ENCODE measurements around the gene CD300A. TPM values are rescaled to one million over a fixed set of nuclear protein-coding genes. Genes with fewer than 3 reads are reported as not detected.

Gene CD300A
- total and polyA plus RNA-seq, 7 experiments from 2014 or later = 5.0 to 52.4 (median 6.8) TPM

GRCh38 chr17:74490716-74491115 is 24.3 kb downstream of the CD300A start:
- Histone ChIP-seq H3K4me1 (ENCODE audit: control insufficient read depth in 2 of 2, insufficient read depth in 2 of 2, low read length in 2 of 2) (peaks cover 0 to 10% of the 10 kb centered on the region in 2 donors), H3K27ac (ENCODE audit: low read depth, low read length) (no peak overlapping the region), H3K9me3 (ENCODE audit: control insufficient read depth in 2 of 3, low read length in 3 of 3) (no peaks in the 10 kb centered on the region), H3K27me3 (ENCODE audit: control insufficient read depth in 2 of 2, insufficient read depth in 2 of 2, low read length in 2 of 2) (no peaks in the 10 kb centered on the region), H3K36me3 (ENCODE audit: control insufficient read depth in 2 of 3, insufficient read depth in 3 of 3, low read length in 3 of 3) (no peaks in the 10 kb centered on the region), H3K4me3 (ENCODE audit: low read length) (no peak overlapping the region)
- CTCF ChIA-PET = interaction anchor here (0.6 to 1.1 kb wide), 5 partner anchors 34 to 121 kb away, joined by 3 to 5 read pairs (median 3); no protein-coding TSS in a partner anchor
- peaks cover 0 to 22% (median 2%) of the 10 kb centered on the region in 7 donors for H3K4me1 Mint-ChIP-seq
- H3K27me3 Mint-ChIP-seq = peaks cover 0 to 8% (median 0%) of the 10 kb centered on the region in 5 donors
- peak in 1 of 9 donors; percentile 11 for DNase-seq
- H3K36me3 Mint-ChIP-seq = peaks cover 0 to 30% (median 4%) of the 10 kb centered on the region in 5 donors
- H3K27ac Mint-ChIP-seq = no peak overlapping the region
- H3K9me3 Mint-ChIP-seq = peaks cover 0 to 6% (median 0%) of the 10 kb centered on the region in 11 donors
- intact Hi-C loops (cut with micrococcal nuclease) = loop anchor here in 1 of 2 donors (10.0 kb wide), 2 partner anchors 56 to 186 kb away; partner anchors contain the start of gene GPRC5C
- ATAC-seq = no peak
- POLR2A ChIA-PET = interaction anchor here (0.6 kb wide), 1 partner anchor 8 kb away, joined by 3 read pairs; no protein-coding TSS in a partner anchor
- H3K4me3 Mint-ChIP-seq = no peak overlapping the region

GRCh38 chr17:74491626-74492025 is 25.2 kb downstream of the CD300A start:
- DNase-seq (peak in 1 of 9 donors; percentile 13), ATAC-seq (peak; percentile 46)
- CTCF ChIA-PET = interaction anchor here (1.1 to 1.4 kb wide), 3 partner anchors 35 to 122 kb away, joined by 4 to 5 read pairs (median 5); no protein-coding TSS in a partner anchor
- Mint-ChIP-seq H3K9me3 (peaks cover 0 to 6% (median 0%) of the 10 kb centered on the region in 11 donors), H3K36me3 (peaks cover 0 to 26% (median 4%) of the 10 kb centered on the region in 5 donors), H3K27me3 (peaks cover 0 to 8% (median 0%) of the 10 kb centered on the region in 5 donors), H3K4me1 (peaks cover 0 to 22% (median 2%) of the 10 kb centered on the region in 7 donors), H3K27ac (no peak overlapping the region), H3K4me3 (no peak overlapping the region)
- Histone ChIP-seq H3K36me3 (ENCODE audit: control insufficient read depth in 2 of 3, insufficient read depth in 3 of 3, low read length in 3 of 3) (no peaks in the 10 kb centered on the region), H3K27me3 (ENCODE audit: control insufficient read depth in 2 of 2, insufficient read depth in 2 of 2, low read length in 2 of 2) (no peaks in the 10 kb centered on the region), H3K4me1 (ENCODE audit: control insufficient read depth in 2 of 2, insufficient read depth in 2 of 2, low read length in 2 of 2) (peaks cover 0 to 10% of the 10 kb centered on the region in 2 donors), H3K9me3 (ENCODE audit: control insufficient read depth in 2 of 3, low read length in 3 of 3) (no peaks in the 10 kb centered on the region), H3K4me3 (ENCODE audit: low read length) (no peak overlapping the region), H3K27ac (ENCODE audit: low read depth, low read length) (no peak overlapping the region)
- intact Hi-C loops (cut with micrococcal nuclease) = loop anchor here (2.0 to 10.0 kb wide), 3 partner anchors 57 to 289 kb away; partner anchors contain the start of genes GPRC5C (in 1 of the 2) and RPL38 (in 1 of the 2)
- POLR2A ChIA-PET = no interaction called here

GRCh38 chr17:74493331-74493833 is 26.9 kb downstream of the CD300A start:
- H3K27me3 ChIP-seq (ENCODE audit: control insufficient read depth in 2 of 2, insufficient read depth in 2 of 2, low read length in 2 of 2) = no peaks in the 10 kb centered on the region
- peaks cover 0 to 10% of the 10 kb centered on the region in 2 donors for H3K4me1 ChIP-seq (ENCODE audit: control insufficient read depth in 2 of 2, insufficient read depth in 2 of 2, low read length in 2 of 2)
- CTCF ChIA-PET = interaction anchor here (0.8 to 1.6 kb wide), 6 partner anchors 9 to 297 kb away, joined by 3 to 8 read pairs (median 3); partner anchors contain the start of gene GPR142
- ATAC-seq = peak; percentile 90
- POLR2A ChIA-PET = no interaction called here
- Mint-ChIP-seq H3K9me3 (peaks cover 0 to 4% (median 0%) of the 10 kb centered on the region in 11 donors), H3K4me1 (peaks cover 0 to 15% (median 4%) of the 10 kb centered on the region in 7 donors), H3K4me3 (no peak overlapping the region), H3K36me3 (peaks cover 0 to 13% (median 4%) of the 10 kb centered on the region in 5 donors), H3K27me3 (peaks cover 0 to 11% (median 0%) of the 10 kb centered on the region in 5 donors), H3K27ac (no peak overlapping the region)
- no peaks in the 10 kb centered on the region for H3K36me3 ChIP-seq (ENCODE audit: control insufficient read depth in 2 of 3, insufficient read depth in 3 of 3, low read length in 3 of 3)
- no peaks in the 10 kb centered on the region for H3K9me3 ChIP-seq (ENCODE audit: control insufficient read depth in 2 of 3, low read length in 3 of 3)
- H3K27ac ChIP-seq (ENCODE audit: low read depth, low read length) = no peak overlapping the region
- no peak overlapping the region for H3K4me3 ChIP-seq (ENCODE audit: low read length)
- DNase-seq = peak; percentile 39 to 73 (median 63)
- intact Hi-C loops (cut with micrococcal nuclease) = loop anchor here (1.0 to 10.0 kb wide), 10 partner anchors 36 to 291 kb away; partner anchors contain the start of genes GPRC5C (in 1 of the 2), RPL38 (in 1 of the 2) and TTYH2 (in 1 of the 2)

- Mint-ChIP-seq H3K27me3 (peaks cover 0 to 13% (median 0%) of the 10 kb centered on the region in 5 donors), H3K27ac (no peak overlapping the region), H3K9me3 (no peaks in the 10 kb centered on the region), H3K4me1 (peaks cover 0 to 8% (median 2%) of the 10 kb centered on the region in 7 donors), H3K4me3 (no peak overlapping the region), H3K36me3 (no peaks in the 10 kb centered on the region)
- Histone ChIP-seq H3K27me3 (ENCODE audit: control insufficient read depth in 2 of 2, insufficient read depth in 2 of 2, low read length in 2 of 2) (no peaks in the 10 kb centered on the region), H3K9me3 (ENCODE audit: control insufficient read depth in 2 of 3, low read length in 3 of 3) (no peaks in the 10 kb centered on the region), H3K4me1 (ENCODE audit: control insufficient read depth in 2 of 2, insufficient read depth in 2 of 2, low read length in 2 of 2) (peaks cover 0 to 9% of the 10 kb centered on the region in 2 donors), H3K27ac (ENCODE audit: low read depth, low read length) (no peak overlapping the region), H3K36me3 (ENCODE audit: control insufficient read depth in 2 of 3, insufficient read depth in 3 of 3, low read length in 3 of 3) (no peaks in the 10 kb centered on the region), H3K4me3 (ENCODE audit: low read length) (no peak overlapping the region)
- intact Hi-C loops (cut with micrococcal nuclease) = loop anchor here in 1 of 2 donors (10.0 kb wide), 2 partner anchors 63 to 193 kb away; partner anchors contain the start of gene GPRC5C
- ChIA-PET CTCF (interaction anchor here (1.9 to 2.5 kb wide), 2 partner anchors 116 to 119 kb away, joined by 7 to 19 read pairs; no protein-coding TSS in a partner anchor), POLR2A (no interaction called here)
- DNase-seq (no peak), ATAC-seq (no peak)
These were observed 31.0 kb downstream of the CD300A start for GRCh38 chr17:74497471-74497870.

- CTCF ChIA-PET = interaction anchor here (1.4 kb wide), 1 partner anchor 137 kb away, joined by 4 read pairs; no protein-coding TSS in a partner anchor
- Histone ChIP-seq H3K4me3 (ENCODE audit: low read length) (no peak overlapping the region), H3K27me3 (ENCODE audit: control insufficient read depth in 2 of 2, insufficient read depth in 2 of 2, low read length in 2 of 2) (no peaks in the 10 kb centered on the region), H3K9me3 (ENCODE audit: control insufficient read depth in 2 of 3, low read length in 3 of 3) (no peaks in the 10 kb centered on the region), H3K27ac (ENCODE audit: low read depth, low read length) (no peak overlapping the region), H3K4me1 (ENCODE audit: control insufficient read depth in 2 of 2, insufficient read depth in 2 of 2, low read length in 2 of 2) (no peaks in the 10 kb centered on the region), H3K36me3 (ENCODE audit: control insufficient read depth in 2 of 3, insufficient read depth in 3 of 3, low read length in 3 of 3) (no peaks in the 10 kb centered on the region)
- Mint-ChIP-seq H3K27ac (peak overlapping the region in 1 of 9 donors; percentile 5), H3K9me3 (no peaks in the 10 kb centered on the region), H3K27me3 (peaks cover 0 to 13% (median 0%) of the 10 kb centered on the region in 5 donors), H3K4me3 (no peak overlapping the region), H3K4me1 (peaks cover 0 to 2% (median 0%) of the 10 kb centered on the region in 7 donors), H3K36me3 (no peaks in the 10 kb centered on the region)
- POLR2A ChIA-PET = interaction anchor here (0.7 kb wide), 1 partner anchor 145 kb away, joined by 4 read pairs; no protein-coding TSS in a partner anchor
- intact Hi-C loops (cut with micrococcal nuclease) = loop anchor here in 1 of 2 donors (10.0 kb wide), 2 partner anchors 65 to 195 kb away; partner anchors contain the start of gene GPRC5C
- ATAC-seq (no peak), DNase-seq (no peak)
These were observed 33.6 kb downstream of the CD300A start for GRCh38 chr17:74499992-74500391.

- no peaks in the 10 kb centered on the region for H3K36me3 Mint-ChIP-seq
- H3K27ac Mint-ChIP-seq = no peak overlapping the region
- intact Hi-C loops (cut with micrococcal nuclease) = no loop called here
- Histone ChIP-seq H3K27ac (ENCODE audit: low read depth, low read length) (no peak overlapping the region), H3K9me3 (ENCODE audit: control insufficient read depth in 2 of 3, low read length in 3 of 3) (no peaks in the 10 kb centered on the region), H3K27me3 (ENCODE audit: control insufficient read depth in 2 of 2, insufficient read depth in 2 of 2, low read length in 2 of 2) (no peaks in the 10 kb centered on the region), H3K36me3 (ENCODE audit: control insufficient read depth in 2 of 3, insufficient read depth in 3 of 3, low read length in 3 of 3) (no peaks in the 10 kb centered on the region), H3K4me3 (ENCODE audit: low read length) (no peak overlapping the region), H3K4me1 (ENCODE audit: control insufficient read depth in 2 of 2, insufficient read depth in 2 of 2, low read length in 2 of 2) (no peaks in the 10 kb centered on the region)
- ChIA-PET CTCF (interaction anchor here (1.0 kb wide), 1 partner anchor 9 kb away, joined by 3 read pairs; no protein-coding TSS in a partner anchor), POLR2A (no interaction called here)
- no peak for DNase-seq
- no peak overlapping the region for H3K4me3 Mint-ChIP-seq
- no peaks in the 10 kb centered on the region for H3K4me1 Mint-ChIP-seq
- no peaks in the 10 kb centered on the region for H3K9me3 Mint-ChIP-seq
- peaks cover 0 to 8% (median 0%) of the 10 kb centered on the region in 5 donors for H3K27me3 Mint-ChIP-seq
- no peak for ATAC-seq
These were observed 36.4 kb downstream of the CD300A start for GRCh38 chr17:74502861-74503260.

Data from naive thymus-derived CD4-positive, alpha-beta T cell (primary cell).